Hematopoietic multipotent progenitor cell treated with erythropoietin and hydrocortisone succinate and interleukin-3 and kit ligand, for 8 days (in vitro differentiated cells): ENCODE measurements around the gene SLC26A8.
"Not testable (repeated sequence)": the region's sequence is repeated elsewhere in the genome, so short reads cannot be mapped to it uniquely, and the experiment has no call there.

Experiments
- DNase-seq: peaks from one replicate; pipeline ENCODE4 v3.0.0-alpha.2; 2015

The SLC26A8 gene

DNA sequence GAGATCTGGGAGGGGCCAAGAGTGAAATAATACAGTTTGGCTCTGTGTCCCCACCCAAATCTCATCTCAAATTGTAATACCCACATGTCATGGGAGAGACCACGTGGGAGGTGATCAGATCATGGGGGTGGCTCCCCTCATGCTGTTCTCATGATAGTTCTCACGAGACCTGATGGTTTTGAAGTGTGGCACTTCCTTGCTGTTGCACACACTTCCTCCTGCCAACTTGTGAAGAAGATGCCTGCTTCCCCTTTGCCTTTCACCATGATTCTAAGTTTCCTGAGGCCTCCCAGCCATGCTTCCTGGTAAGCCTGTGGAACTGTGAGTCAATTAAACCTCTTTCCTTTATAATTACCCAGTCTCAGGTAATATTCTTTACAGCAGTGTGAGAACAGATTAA lies 114.9 kb downstream of the SLC26A8 start:
- DNase-seq, result not testable (repeated sequence)

DNA sequence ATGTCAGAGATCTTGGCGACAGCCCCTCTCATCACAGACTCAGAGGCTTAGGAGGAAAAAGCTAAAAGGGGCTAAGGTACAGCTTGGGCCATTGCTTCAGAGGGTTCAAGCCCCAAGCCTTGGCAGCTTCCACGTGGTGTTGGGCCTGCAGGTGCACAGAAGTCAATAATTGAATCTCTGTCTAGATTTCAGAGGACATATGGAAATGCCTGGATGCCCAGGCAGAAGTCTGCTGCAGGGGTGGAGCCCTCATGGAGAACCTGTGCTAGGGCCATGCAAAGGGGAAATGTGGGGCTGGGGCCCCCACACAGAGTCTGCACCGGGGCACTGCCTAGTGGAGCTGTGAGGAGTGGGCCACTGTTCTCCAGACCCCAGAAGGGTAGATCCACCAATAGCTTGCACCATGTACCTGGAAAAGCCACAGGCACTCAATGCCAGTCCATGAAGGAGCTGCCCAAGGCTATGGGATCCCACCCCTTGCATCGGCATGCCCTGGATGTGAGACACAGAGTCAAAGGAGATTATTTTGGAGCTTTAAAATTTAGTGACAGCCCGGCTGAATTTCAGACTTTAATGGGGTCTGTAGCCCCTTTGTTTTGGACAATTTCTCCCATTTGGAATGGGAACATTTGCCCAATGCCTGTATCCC lies 115.6 kb downstream of the SLC26A8 start:
- DNase-seq, result not testable (repeated sequence)

DNA sequence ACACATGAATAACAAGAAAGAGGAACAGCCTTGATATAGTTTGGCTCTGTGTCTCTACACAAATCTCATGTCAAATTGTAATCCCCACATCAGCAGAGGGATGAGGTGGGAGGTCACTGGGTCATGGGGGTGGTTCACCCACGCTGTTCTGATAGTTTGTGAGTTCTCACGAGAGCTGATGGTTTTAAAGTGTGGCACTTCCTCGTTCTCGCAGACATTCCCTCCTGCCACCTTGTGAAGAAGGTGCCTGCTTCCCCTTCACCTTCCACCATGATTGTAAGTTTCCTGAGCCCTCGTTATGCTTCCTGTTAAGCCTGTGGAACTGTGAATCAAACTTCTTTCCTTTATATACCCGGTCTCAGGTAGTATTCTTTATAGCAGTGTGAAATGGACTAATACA lies 116.7 kb downstream of the SLC26A8 start:
- DNase-seq, result no peak

DNA sequence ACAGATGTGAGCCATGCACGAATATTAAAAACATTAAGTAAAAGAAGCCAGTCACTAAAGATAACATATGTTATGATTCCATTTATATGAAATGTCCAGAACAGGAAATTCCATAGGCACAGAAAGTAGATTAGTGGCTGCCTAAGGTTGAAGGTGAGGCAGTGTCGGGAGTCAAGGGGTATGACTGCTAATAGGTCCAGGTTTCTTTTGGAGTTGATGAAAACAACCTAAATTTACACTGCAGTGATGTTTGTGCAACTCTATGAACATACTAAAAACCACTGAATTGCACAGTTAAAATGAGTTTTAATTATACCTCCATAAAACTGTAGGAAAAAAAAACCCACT lies 118.0 kb downstream of the SLC26A8 start:
- DNase-seq, result no peak

DNA sequence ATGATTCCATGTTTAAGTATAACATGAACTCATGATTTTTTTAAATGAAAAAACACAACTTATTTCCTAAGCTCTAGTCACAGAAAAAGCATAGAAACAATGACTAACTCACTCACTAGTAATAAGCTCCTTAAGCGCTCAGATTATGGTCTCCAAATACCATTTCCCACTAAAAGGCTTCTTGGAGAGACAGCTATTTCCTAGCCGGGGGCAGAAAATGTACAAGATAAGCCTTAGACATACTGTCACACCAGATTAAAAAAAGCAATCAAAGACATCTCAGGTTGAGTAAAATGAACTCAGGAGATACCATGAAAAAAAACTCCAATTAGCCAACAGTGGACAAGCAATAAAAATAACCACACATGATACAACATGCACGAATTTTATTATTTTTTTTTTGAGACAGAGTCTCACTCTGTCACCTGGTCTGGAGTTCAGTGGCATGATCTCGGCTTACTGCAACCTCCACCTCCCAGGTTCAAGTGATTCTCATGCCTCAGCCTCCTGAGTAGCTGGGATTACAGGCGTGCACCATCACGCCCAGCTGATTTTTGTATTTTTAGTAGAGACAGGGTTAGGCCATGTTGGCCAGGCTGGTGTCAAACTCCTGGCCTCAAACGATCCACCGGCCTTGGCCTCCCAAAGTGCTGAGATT lies 118.5 kb downstream of the SLC26A8 start:
- no peak for DNase-seq

DNA sequence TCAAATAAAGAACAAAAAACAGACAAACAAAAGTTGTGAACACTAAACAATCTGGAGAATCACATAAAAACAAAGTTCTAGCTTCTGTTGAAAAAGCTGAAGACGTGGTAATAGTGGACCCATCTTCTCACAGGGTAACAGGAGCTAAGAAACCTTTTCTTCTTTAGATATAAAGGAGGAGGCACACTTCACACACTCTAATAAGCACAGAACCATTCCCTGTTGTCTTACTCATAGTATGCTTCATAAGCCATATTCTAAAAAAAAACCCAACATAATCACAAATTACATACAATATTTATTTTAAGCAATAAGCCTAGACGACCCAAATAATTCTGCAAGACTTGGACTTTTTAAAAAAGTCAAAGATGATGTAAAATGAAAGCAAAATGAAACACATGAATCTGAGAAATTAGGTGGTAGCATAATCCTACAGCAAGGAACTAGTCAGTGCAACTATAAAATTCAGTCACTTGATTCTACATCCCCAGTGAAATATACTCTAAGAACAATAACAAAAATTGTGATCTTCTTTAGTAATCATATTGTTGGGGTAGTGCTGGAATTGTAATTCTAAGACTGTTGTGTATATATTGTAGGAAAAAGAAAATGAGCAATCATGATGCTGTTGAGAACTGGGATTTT lies 119.2 kb downstream of the SLC26A8 start:
- DNase-seq, result no peak

DNA sequence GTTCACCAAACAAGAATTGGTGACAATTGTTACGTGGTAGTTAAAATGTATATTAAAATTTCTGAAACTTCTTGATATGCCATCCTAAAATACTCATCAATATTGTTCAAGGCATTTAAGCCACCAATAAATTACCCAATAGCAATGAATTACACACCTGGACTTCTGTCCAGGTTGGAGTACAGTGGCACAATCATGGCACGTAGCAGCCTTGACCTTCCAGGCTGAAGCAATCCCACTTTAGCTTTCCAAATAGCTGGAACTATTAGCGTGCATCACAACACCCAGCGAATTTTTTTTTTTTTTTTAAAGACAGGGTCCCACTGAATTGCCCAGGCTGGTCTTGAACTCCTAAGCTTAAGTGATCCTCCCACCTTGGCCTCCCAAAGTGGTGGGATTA lies 120.8 kb downstream of the SLC26A8 start:
- no peak for DNase-seq

DNA sequence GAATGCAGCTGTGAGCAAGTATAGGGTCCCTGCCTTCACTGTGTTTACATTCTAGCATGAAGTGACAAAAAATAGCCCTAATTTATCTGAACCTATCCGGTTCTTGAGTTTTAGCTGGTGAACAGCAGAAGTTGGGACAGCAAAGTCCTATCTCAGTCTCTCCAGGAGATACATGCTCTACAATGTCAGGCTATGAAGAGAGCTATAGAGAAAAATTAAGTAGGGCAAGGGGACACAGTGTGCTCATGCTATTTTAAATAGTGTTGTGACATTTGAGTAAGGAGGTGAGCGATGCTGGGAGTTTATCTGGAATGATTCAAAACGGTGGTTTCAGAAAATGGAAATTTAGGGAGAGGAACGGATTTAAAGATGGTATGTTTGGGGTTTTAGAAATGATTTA lies 124.0 kb downstream of the SLC26A8 start:
- no peak for DNase-seq

DNA sequence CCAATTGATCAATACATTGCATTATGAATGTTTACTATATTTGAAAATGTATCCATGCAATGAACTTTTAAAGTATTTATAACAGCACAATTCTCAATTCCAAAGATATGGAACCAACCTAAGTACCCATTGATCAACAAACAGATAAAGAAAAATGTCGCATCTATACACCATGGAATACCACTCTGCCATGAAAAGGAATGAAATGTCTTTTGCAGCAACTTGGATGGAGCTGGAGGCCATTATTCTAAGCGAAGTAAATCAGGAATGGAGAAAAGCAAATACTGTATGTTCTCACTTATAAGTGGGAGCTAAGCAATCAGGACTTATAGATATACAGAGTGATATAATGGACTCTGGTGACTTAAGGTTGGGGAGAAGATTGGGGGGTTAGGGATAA lies 126.4 kb downstream of the SLC26A8 start:
- DNase-seq, result no peak

DNA sequence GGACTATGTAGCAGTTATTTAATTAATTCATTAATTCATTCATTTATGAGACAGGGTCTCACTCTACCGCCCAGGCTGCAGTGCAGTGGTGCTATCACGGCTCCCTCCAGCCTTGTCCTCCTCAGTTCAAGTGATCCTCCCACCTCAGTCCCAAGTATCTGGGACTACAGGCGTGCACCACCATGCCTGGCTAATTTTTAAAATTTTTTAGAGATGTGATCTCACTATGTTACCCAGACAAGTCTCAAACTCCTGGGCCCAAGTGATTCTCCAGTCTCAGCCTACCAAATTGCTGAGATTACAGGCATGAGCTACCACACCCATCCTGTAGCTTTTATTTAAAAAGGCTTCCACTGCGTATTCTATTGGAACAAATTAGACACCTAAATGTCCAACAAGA lies 127.0 kb downstream of the SLC26A8 start:
- DNase-seq, result no peak

DNA sequence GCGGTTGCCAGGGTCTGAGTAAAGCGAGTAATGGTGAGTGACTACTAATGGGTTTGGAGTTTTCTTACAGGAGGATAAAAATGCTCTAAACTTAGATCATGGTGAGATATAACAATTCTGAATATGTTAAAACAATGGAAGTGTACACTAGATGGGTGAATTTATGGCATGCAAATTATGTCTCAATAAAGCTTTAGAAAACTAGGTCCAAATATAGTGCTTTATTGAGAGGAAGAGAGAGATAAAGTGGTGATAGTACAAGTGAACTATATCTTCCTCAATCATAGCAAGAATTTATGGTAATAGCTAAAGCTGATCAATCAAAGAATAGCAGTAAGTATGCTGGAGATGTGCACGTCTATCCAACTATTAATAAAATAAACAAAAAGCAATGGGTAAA lies 127.4 kb downstream of the SLC26A8 start:
- no peak for DNase-seq

DNA sequence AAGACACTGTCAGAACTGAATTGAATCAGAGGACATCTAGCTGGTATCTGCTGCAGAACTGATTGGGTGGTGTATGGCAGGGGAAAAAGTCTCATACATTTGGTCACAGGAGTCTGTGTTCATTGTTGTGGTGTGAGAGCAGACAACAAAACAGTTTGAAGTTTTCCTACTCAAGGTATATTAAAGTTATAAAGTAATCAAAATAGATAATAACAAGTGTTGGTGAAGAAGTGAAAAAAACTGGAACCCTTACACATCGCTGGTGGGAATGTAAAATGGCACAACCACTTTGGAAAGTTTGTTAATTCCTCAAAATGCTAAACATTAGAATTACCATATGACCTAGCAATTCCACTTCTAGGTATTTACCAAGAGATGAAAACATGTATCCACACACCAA lies 128.2 kb downstream of the SLC26A8 start:
- DNase-seq, result no peak

DNA sequence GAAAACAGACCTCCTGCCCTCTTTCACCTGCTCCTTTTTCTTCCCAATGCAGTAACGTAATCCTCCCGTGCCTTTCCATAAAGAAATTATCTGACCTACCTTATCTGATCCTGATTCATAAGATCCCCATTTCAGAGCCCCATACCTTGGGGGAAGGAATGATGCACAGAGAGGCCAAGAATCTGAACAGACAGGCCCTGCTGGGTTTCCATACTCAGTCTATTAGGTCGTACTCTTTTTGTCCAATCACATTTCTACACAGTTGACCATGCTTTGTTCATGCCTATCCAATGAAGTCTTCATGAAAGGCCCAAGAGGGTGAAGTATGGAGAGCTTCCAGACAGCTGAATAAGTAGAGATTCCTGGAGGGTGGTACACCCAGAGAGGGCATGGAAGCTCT lies 128.9 kb downstream of the SLC26A8 start:
- no peak for DNase-seq

DNA sequence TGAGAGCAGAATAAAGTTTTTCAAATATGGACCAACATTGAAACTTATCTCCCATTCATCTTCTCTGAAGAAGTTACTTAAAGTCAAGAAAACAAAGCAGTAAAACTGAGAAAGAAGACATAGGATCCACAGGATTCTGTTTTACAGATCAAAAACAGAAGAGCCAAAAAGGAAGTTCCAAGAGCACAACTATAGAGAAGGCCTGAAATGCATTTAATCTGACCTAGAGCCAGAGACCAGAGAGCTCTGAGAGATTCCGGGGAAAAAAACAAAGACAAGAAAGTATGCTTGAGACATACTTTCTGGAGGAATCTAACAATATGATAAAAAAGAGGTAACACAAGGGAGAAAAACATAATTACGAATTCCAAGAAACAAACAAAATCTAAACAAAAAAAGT lies 129.7 kb downstream of the SLC26A8 start:
- DNase-seq, result no peak
